OCI-LY1 (cell line): Measurements from ENCODE around the gene EVPL.

Source experiments
- H2AFZ ChIP-seq: fragments of 200-600 bp; sonication (generic), shearing (Covaris generic); 2 replicates; pipeline ENCODE4 v1.6.0; 2014; ENCODE audit warnings: antibody characterized with exemption, mild to moderate bottlenecking, low read length
- H3F3A ChIP-seq: fragments of 200-600 bp; sonication (generic), shearing (Covaris generic); 2 replicates; pipeline ENCODE4 v1.6.0; 2014; ENCODE audit warnings: mild to moderate bottlenecking, antibody characterized with exemption, low read length, moderate library complexity; ENCODE audit not compliant: insufficient read depth
- H3K27ac ChIP-seq: fragments of 200-600 bp; sonication (generic); 2 replicates; pipeline ENCODE4 v1.5.1; 2014; ENCODE audit warnings: low read length, mixed run types, mild to moderate bottlenecking, low read depth; ENCODE audit not compliant: poor library complexity, severe bottlenecking
- H3K27me3 ChIP-seq: fragments of 200-600 bp; sonication (generic); 2 replicates; pipeline ENCODE4 v1.6.0; 2014; ENCODE audit warnings: antibody characterized with exemption, mild to moderate bottlenecking, low read length, moderate library complexity; ENCODE audit not compliant: insufficient read depth
- H3K36me3 ChIP-seq: fragments of 200-600 bp; sonication (generic); 2 replicates; pipeline ENCODE4 v1.6.1; 2014; ENCODE audit warnings: mild to moderate bottlenecking, antibody characterized with exemption, low read length, moderate library complexity, mixed read lengths; ENCODE audit not compliant: insufficient read depth
- H3K4me1 ChIP-seq: fragments of 200-600 bp; sonication (generic); 2 replicates; pipeline ENCODE4 v1.5.1; 2014; ENCODE audit warnings: mild to moderate bottlenecking, low read length, moderate library complexity; ENCODE audit not compliant: insufficient read depth, severe bottlenecking
- H3K4me2 ChIP-seq: fragments of 200-600 bp; sonication (generic), shearing (Covaris generic); 2 replicates; pipeline ENCODE4 v1.6.1; 2014; ENCODE audit warnings: low read length
- H3K4me3 ChIP-seq: fragments of 200-600 bp; sonication (generic); 2 replicates; pipeline ENCODE4 v1.5.1; 2014; ENCODE audit warnings: low read length, low read depth, mild to moderate bottlenecking, mixed read lengths; ENCODE audit not compliant: poor library complexity, severe bottlenecking
- H3K79me2 ChIP-seq: fragments of 200-600 bp; shearing (Covaris generic); 2 replicates; pipeline ENCODE4 v1.6.1; 2016; ENCODE audit warnings: mixed run types, low read length, mixed read lengths; ENCODE audit not compliant: insufficient read depth
- H3K9ac ChIP-seq: fragments of 200-600 bp; sonication (generic), shearing (Covaris generic); 2 replicates; pipeline ENCODE4 v1.6.1; 2014; ENCODE audit warnings: mild to moderate bottlenecking, low read length, mixed read lengths
- H3K9me2 ChIP-seq: fragments of 200-600 bp; sonication (generic), shearing (Covaris generic); 2 replicates; pipeline ENCODE4 v1.6.1; 2014; ENCODE audit warnings: low read depth, mild to moderate bottlenecking, low read length, mixed read lengths
- H3K9me3 ChIP-seq: fragments of 200-600 bp; shearing (Covaris generic); 2 replicates; pipeline ENCODE4 v1.6.1; 2014; ENCODE audit warnings: low read length, mixed read lengths
- H4K20me1 ChIP-seq: fragments of 200-600 bp; sonication (generic), shearing (Covaris generic); 2 replicates; pipeline ENCODE4 v1.6.0; 2016; ENCODE audit warnings: mild to moderate bottlenecking, low read length; ENCODE audit not compliant: insufficient read depth
- EZH2 ChIP-seq: fragments of 200-600 bp; sonication (generic), shearing (Covaris generic); IDR thresholded peaks from 2 replicates; pipeline ENCODE4 v1.8.0; 2017; ENCODE audit warnings: borderline replicate concordance, mixed run types, mild to moderate bottlenecking, antibody characterized with exemption, low read length, moderate library complexity, mixed read lengths
- TF ChIP-seq, protein P1 (sequence below): fragments of 200-600 bp; sonication (generic), shearing (Covaris generic); IDR thresholded peaks from 2 replicates; pipeline ENCODE4 v1.5.1; 2017; ENCODE audit warnings: mild to moderate bottlenecking, antibody characterized with exemption, low read length, moderate library complexity, mixed read lengths

The EVPL gene

DNA sequence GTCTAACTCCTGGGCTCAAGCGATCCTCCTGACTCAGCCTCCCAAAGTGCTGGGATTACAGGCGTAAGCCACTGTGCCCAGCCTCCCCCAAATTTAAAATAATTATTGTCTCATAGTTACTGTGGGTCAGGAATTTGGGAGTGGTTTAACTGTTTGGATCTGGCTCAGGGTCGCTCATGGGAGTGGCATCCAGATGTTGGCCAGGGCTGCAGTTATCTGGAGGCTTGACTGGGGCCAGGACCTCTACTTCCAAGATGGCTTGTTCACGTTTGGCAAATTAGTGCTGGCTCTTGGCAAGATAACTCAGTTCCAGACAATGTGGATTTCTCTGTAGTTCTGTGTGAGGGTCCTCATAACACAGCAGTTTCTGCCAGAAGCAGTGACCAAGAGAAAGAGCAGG, 40.1 kb downstream of the EVPL start:
- H3K27me3 ChIP-seq = no peaks in the 10 kb centered on the region
- no peak overlapping the region for H3K4me3 ChIP-seq
- no peaks in the 10 kb centered on the region for H3K9me2 ChIP-seq
- TF ChIP-seq, protein P1, sequence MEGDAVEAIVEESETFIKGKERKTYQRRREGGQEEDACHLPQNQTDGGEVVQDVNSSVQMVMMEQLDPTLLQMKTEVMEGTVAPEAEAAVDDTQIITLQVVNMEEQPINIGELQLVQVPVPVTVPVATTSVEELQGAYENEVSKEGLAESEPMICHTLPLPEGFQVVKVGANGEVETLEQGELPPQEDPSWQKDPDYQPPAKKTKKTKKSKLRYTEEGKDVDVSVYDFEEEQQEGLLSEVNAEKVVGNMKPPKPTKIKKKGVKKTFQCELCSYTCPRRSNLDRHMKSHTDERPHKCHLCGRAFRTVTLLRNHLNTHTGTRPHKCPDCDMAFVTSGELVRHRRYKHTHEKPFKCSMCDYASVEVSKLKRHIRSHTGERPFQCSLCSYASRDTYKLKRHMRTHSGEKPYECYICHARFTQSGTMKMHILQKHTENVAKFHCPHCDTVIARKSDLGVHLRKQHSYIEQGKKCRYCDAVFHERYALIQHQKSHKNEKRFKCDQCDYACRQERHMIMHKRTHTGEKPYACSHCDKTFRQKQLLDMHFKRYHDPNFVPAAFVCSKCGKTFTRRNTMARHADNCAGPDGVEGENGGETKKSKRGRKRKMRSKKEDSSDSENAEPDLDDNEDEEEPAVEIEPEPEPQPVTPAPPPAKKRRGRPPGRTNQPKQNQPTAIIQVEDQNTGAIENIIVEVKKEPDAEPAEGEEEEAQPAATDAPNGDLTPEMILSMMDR = no peak
- TF ChIP-seq EZH2 = no peak
- H3K4me2 ChIP-seq = no peak overlapping the region
- H3K9me3 ChIP-seq = no peaks in the 10 kb centered on the region
- no peak overlapping the region for H3K27ac ChIP-seq
- H2AFZ ChIP-seq = no peak overlapping the region
- no peaks in the 10 kb centered on the region for H3F3A ChIP-seq
- peaks cover 7% of the 10 kb centered on the region; the same call in 1 of the 2 replicates for H3K36me3 ChIP-seq
- H3K4me1 ChIP-seq = peaks cover 20% of the 10 kb centered on the region
- H3K9ac ChIP-seq = no peak overlapping the region
- no peaks in the 10 kb centered on the region for H4K20me1 ChIP-seq
- no peaks in the 10 kb centered on the region for H3K79me2 ChIP-seq

DNA sequence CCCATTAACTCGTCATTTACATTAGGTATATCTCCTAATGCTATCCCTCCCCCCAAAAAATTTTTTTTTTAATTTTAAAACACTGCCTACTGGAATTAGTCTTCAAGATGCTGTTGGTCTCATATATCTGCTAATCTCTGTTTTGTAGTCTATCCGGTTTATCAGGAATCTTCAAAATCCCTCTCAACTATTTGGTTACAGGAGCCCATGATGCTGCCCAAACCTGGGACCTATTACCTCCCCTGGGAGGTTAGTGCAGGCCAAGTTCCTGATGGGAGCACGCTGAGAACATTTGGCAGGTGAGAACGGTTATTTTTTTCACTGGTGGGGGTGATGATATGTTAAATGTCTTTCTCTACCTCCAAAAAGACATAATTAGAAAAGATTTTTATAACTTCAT, 41.1 kb downstream of the EVPL start:
- no peak overlapping the region for H3K4me3 ChIP-seq
- no peaks in the 10 kb centered on the region for H3K79me2 ChIP-seq
- H3K9ac ChIP-seq = no peak overlapping the region
- no peak for TF ChIP-seq EZH2
- TF ChIP-seq, protein P1 = no peak
- H3F3A ChIP-seq = no peaks in the 10 kb centered on the region
- H3K4me2 ChIP-seq = no peak overlapping the region
- no peaks in the 10 kb centered on the region for H3K9me2 ChIP-seq
- no peak overlapping the region for H3K27ac ChIP-seq
- peaks cover 19% of the 10 kb centered on the region for H3K4me1 ChIP-seq
- no peaks in the 10 kb centered on the region for H4K20me1 ChIP-seq
- H3K27me3 ChIP-seq = no peaks in the 10 kb centered on the region
- no peaks in the 10 kb centered on the region for H3K9me3 ChIP-seq
- no peaks in the 10 kb centered on the region for H3K36me3 ChIP-seq
- H2AFZ ChIP-seq = no peak overlapping the region

- H3K4me3 ChIP-seq = no peak overlapping the region
- H4K20me1 ChIP-seq = no peaks in the 10 kb centered on the region
- no peak overlapping the region; the same call in 1 of the 2 replicates for H3K4me2 ChIP-seq
- H3K27me3 ChIP-seq = no peaks in the 10 kb centered on the region
- peaks cover 29% of the 10 kb centered on the region for H3K4me1 ChIP-seq
- TF ChIP-seq EZH2 = no peak
- TF ChIP-seq, protein P1 = no peak
- H3K9ac ChIP-seq = no peak overlapping the region
- no peaks in the 10 kb centered on the region for H3K9me3 ChIP-seq
- no peak overlapping the region for H2AFZ ChIP-seq
- no peaks in the 10 kb centered on the region for H3K79me2 ChIP-seq
- no peaks in the 10 kb centered on the region for H3K9me2 ChIP-seq
- no peaks in the 10 kb centered on the region for H3K36me3 ChIP-seq
- H3F3A ChIP-seq = no peaks in the 10 kb centered on the region
- no peak overlapping the region for H3K27ac ChIP-seq
These were observed 43.5 kb downstream of the EVPL start for GRCh38 chr17:75983501-75984181.
